GM11168 (cell line): ENCODE results near the gene LDLR.

Experiments used
- in situ Hi-C: fragments of 300-500 bp; cut with MboI; formaldehyde crosslinking; loops from one replicate; pipeline ENCODE4 v1.12.0; 2022; ENCODE audit warnings: low sequenced_read_pairs; ENCODE audit not compliant: unreplicated experiment

Gene LDLR

GRCh38 chr19:11089254-11090013, at the start of gene LDLR:
Gene LDLR, plus strand, starts transcription at chr19:11089463. Its CDS starts 86 bp downstream, at chr19:11089549.
- in situ Hi-C loops = no loop called here

- in situ Hi-C loops = loop anchor here (5.0 kb wide), 1 partner anchor 166 kb away; no protein-coding TSS in a partner anchor
Measured at GRCh38 chr19:11041194-11041593, 48.1 kb upstream of the LDLR start.

- in situ Hi-C loops = loop anchor here (5.0 kb wide), 1 partner anchor 165 kb away; no protein-coding TSS in a partner anchor
Measured at GRCh38 chr19:11041966-11042627, 47.2 kb upstream of the LDLR start.

- in situ Hi-C loops = loop anchor here (5.0 kb wide), 1 partner anchor 163 kb away; no protein-coding TSS in a partner anchor
Measured at GRCh38 chr19:11044431-11044830, 44.8 kb upstream of the LDLR start.

GRCh38 chr19:11045536-11045935, 43.7 kb upstream of the LDLR start:
- in situ Hi-C loops = no loop called here

- in situ Hi-C loops = no loop called here
Measured at GRCh38 chr19:11046605-11047354, 42.5 kb upstream of the LDLR start.

GRCh38 chr19:11047866-11048265, 41.4 kb upstream of the LDLR start:
- in situ Hi-C loops = no loop called here

GRCh38 chr19:11050323-11051114, 38.7 kb upstream of the LDLR start:
- in situ Hi-C loops = no loop called here

- in situ Hi-C loops = no loop called here
Measured at GRCh38 chr19:11053817-11054195, 35.5 kb upstream of the LDLR start.

- in situ Hi-C loops = no loop called here
Measured at GRCh38 chr19:11054200-11054599, 35.1 kb upstream of the LDLR start.

GRCh38 chr19:11054628-11055027, 34.6 kb upstream of the LDLR start:
- in situ Hi-C loops = no loop called here

- in situ Hi-C loops = no loop called here
Measured at GRCh38 chr19:11058246-11059030, 30.8 kb upstream of the LDLR start.

- in situ Hi-C loops = no loop called here
Measured at GRCh38 chr19:11059511-11060358, 29.5 kb upstream of the LDLR start.

- in situ Hi-C loops = no loop called here
Measured at GRCh38 chr19:11061952-11062351, 27.3 kb upstream of the LDLR start.

- in situ Hi-C loops = no loop called here
Measured at GRCh38 chr19:11063434-11063833, 25.8 kb upstream of the LDLR start.

- in situ Hi-C loops = no loop called here
Measured at GRCh38 chr19:11064831-11065303, 24.4 kb upstream of the LDLR start.

- in situ Hi-C loops = no loop called here
Measured at GRCh38 chr19:11066326-11066725, 22.9 kb upstream of the LDLR start.

- in situ Hi-C loops = no loop called here
Measured at GRCh38 chr19:11067356-11068113, 21.7 kb upstream of the LDLR start.
